Type B pancreatic cell (in vitro differentiated cells): ENCODE measurements around the gene CACNA1C. TPM values are rescaled to one million over a fixed set of nuclear protein-coding genes. Genes with fewer than 3 reads are reported as not detected.

Experiments
- DNase-seq: peaks from one replicate; pipeline ENCODE4 v3.0.0; 2021; ENCODE audit warnings: mixed read lengths; ENCODE audit not compliant: unreplicated experiment; ENCODE audit errors: extremely low spot score
- H3K27ac Mint-ChIP-seq: 2 replicates; pipeline ENCODE4 v1.8.0; 2021; ENCODE audit warnings: mild to moderate bottlenecking, mixed read lengths
- H3K27me3 Mint-ChIP-seq: 2 replicates; pipeline ENCODE4 v1.8.0; 2021; ENCODE audit warnings: mixed read lengths
- H3K36me3 Mint-ChIP-seq: 2 replicates; pipeline ENCODE4 v1.8.0; 2021; ENCODE audit warnings: mixed read lengths
- H3K4me1 Mint-ChIP-seq: one replicate; pipeline ENCODE4 v1.8.0; 2021; ENCODE audit warnings: mixed read lengths; ENCODE audit not compliant: unreplicated experiment
- H3K4me3 Mint-ChIP-seq: 2 replicates; pipeline ENCODE4 v1.8.0; 2021; ENCODE audit warnings: mild to moderate bottlenecking, mixed read lengths
- H3K9me3 Mint-ChIP-seq: 2 replicates; pipeline ENCODE4 v1.8.0; 2021; ENCODE audit warnings: mixed read lengths
- CTCF ChIP-seq: fragments of 200-600 bp; sonication (generic); conservative IDR thresholded peaks from 2 replicates; pipeline ENCODE4 v1.5.0; 2021; ENCODE audit warnings: antibody characterized with exemption, mild to moderate bottlenecking
- total RNA-seq: library from RNA; stranded (reverse); gene quantifications from 2 replicates; pipeline ENCODE4 v1.2.1, GENCODE V29; 2021; ENCODE audit warnings: low replicate concordance

Gene CACNA1C
- total RNA-seq, 1 donor from 2014 or later = 14.3 TPM

GRCh38 chr12:2467447-2468195 lies 414.8 kb downstream of the CACNA1C start:
- no peaks in the 10 kb centered on the region for H3K4me1 Mint-ChIP-seq
- no peak overlapping the region for H3K4me3 Mint-ChIP-seq
- peaks cover 5% of the 10 kb centered on the region for H3K36me3 Mint-ChIP-seq
- no peak for DNase-seq
- H3K9me3 Mint-ChIP-seq = no peaks in the 10 kb centered on the region
- H3K27me3 Mint-ChIP-seq = peaks cover 17% of the 10 kb centered on the region
- no peak for TF ChIP-seq CTCF
- no peak overlapping the region for H3K27ac Mint-ChIP-seq

GRCh38 chr12:2475984-2476383 lies 423.2 kb downstream of the CACNA1C start:
- DNase-seq = no peak
- Mint-ChIP-seq H3K27me3 (peaks cover 8% of the 10 kb centered on the region), H3K27ac (no peak overlapping the region), H3K36me3 (peaks cover 22% of the 10 kb centered on the region), H3K9me3 (peaks cover 5% of the 10 kb centered on the region), H3K4me1 (no peaks in the 10 kb centered on the region), H3K4me3 (no peak overlapping the region)
- TF ChIP-seq CTCF = no peak

GRCh38 chr12:2477009-2477766 lies 424.4 kb downstream of the CACNA1C start:
- Mint-ChIP-seq H3K4me3 (no peak overlapping the region), H3K36me3 (peaks cover 24% of the 10 kb centered on the region), H3K4me1 (no peaks in the 10 kb centered on the region), H3K27me3 (peaks cover 8% of the 10 kb centered on the region), H3K9me3 (peaks cover 5% of the 10 kb centered on the region), H3K27ac (no peak overlapping the region)
- no peak for DNase-seq
- TF ChIP-seq CTCF = no peak

- TF ChIP-seq CTCF = no peak
- no peaks in the 10 kb centered on the region for H3K4me1 Mint-ChIP-seq
- H3K4me3 Mint-ChIP-seq = no peak overlapping the region
Observed at GRCh38 chr12:2479851-2480535, 427.2 kb downstream of the CACNA1C start.

GRCh38 chr12:2481346-2481745 lies 428.6 kb downstream of the CACNA1C start:
- no peak for DNase-seq
- Mint-ChIP-seq H3K4me1 (no peaks in the 10 kb centered on the region), H3K27ac (no peak overlapping the region), H3K27me3 (no peaks in the 10 kb centered on the region), H3K9me3 (no peaks in the 10 kb centered on the region), H3K36me3 (peaks cover 16% of the 10 kb centered on the region), H3K4me3 (no peak overlapping the region)
- TF ChIP-seq CTCF = no peak

More at GRCh38 chr12:2479851-2480535, 427.2 kb downstream of the CACNA1C start:
- DNase-seq = no peak
- Mint-ChIP-seq H3K9me3 (peaks cover 5% of the 10 kb centered on the region), H3K27me3 (peaks cover 8% of the 10 kb centered on the region), H3K27ac (no peak overlapping the region), H3K36me3 (peaks cover 25% of the 10 kb centered on the region)
